ENCODE data around the gene GPR176. TPM values are rescaled to one million over a fixed set of nuclear protein-coding genes. Genes with fewer than 3 reads are reported as not detected.

The GPR176 gene
- polyA plus RNA-seq, 3 donors, result 0.08 to 0.18 TPM; not detected in 1

DNA sequence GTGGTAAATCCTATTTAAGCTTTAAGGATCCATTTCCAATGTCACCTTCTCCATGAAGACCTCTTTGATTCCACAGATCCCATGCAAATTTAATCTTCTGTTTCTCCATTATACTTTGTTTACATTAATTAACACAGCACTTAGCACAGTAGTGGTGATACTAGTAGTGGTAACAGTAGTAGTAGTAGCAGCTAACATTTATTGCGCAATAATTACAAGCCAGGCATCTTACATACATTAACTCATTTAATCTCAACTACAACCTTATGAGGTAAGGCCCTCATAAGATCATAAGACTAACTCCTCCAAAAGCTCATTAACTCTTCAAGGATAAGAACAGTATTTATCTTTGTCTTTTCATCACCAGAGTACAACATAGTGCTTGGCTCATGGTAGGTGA lies 82.6 kb downstream of the GPR176 start:
- H3K9ac ChIP-seq (ENCODE audit: insufficient read depth, low read length, poor library complexity, severe bottlenecking), result no peak overlapping the region
- no CpG with 5 or more reads among the region's 1 CpG for WGBS (ENCODE audit: insufficient coverage)

DNA sequence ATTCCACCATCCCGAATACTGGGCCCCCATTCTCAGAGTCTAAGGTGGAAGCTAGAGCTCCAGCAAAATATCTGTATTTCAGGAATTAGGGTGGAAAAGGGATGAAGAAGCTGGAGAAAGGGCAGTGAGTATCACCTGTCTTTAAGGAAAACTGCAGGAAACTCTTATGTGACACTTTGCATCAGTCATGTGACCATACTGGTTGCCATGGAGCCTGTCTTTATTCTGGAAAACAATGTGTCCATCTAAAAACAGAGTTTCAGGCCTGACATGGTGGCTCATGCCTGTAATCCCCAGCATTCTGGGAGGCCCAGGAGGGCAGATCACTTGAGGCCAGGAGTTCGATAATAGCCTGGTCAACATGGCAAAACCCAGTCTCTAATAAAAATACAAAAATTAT lies 84.5 kb downstream of the GPR176 start:
- Histone ChIP-seq H3K36me3 (replicated peaks in 1 of 2; ENCODE audit: control insufficient read depth in 1 of 2, insufficient read depth in 2 of 2, low read length in 2 of 2) (no peaks in the 10 kb centered on the region), H3K9me3 (replicated peaks in 1 of 2; ENCODE audit: control insufficient read depth in 1 of 2, insufficient read depth in 1 of 2, low read length in 2 of 2) (no peaks in the 10 kb centered on the region), H3K79me2 (ENCODE audit: insufficient read depth, low read length) (no peaks in the 10 kb centered on the region), H3K27ac (ENCODE audit: low read depth in 1 of 2, low read length in 2 of 2) (no peak overlapping the region), H3K4me1 (ENCODE audit: control insufficient read depth in 1 of 2, insufficient read depth in 2 of 2, low read length in 2 of 2) (no peaks in the 10 kb centered on the region), H3K9ac (ENCODE audit: insufficient read depth, low read length, poor library complexity, severe bottlenecking) (no peak overlapping the region), H3K27me3 (ENCODE audit: control insufficient read depth in 2 of 2, insufficient read depth in 2 of 2, low read length in 2 of 2) (no peaks in the 10 kb centered on the region), H3K4me2 (replicated peaks; ENCODE audit: extremely low read depth, low read length, poor library complexity, severe bottlenecking) (no peak overlapping the region), H4K20me1 (ENCODE audit: insufficient read depth, low read length) (no peaks in the 10 kb centered on the region), H2AFZ (ENCODE audit: insufficient read depth, low read depth, low read length, poor library complexity, severe bottlenecking) (no peak overlapping the region), H3K4me3 (replicated peaks in 1 of 3; ENCODE audit: low read depth in 2 of 3, low read length in 3 of 3) (no peak overlapping the region)
- Mint-ChIP-seq H3K4me3 (no peak overlapping the region), H3K9me3 (peaks cover 0 to 8% (median 0%) of the 10 kb centered on the region in 7 donors), H3K27me3 (ENCODE audit: low read depth in 3 of 3) (peaks cover 0 to 1% (median 0%) of the 10 kb centered on the region in 3 donors), H3K4me1 (peaks cover 2% of the 10 kb centered on the region), H3K36me3 (no peaks in the 10 kb centered on the region), H3K27ac (no peak overlapping the region)
- 100% methylated on average over 1 of the region's 2 CpGs for WGBS (ENCODE audit: insufficient coverage)
- no peak for DNase-seq
- intact Hi-C loops (cut with micrococcal nuclease), result no loop called here
- TF ChIP-seq, protein P1, sequence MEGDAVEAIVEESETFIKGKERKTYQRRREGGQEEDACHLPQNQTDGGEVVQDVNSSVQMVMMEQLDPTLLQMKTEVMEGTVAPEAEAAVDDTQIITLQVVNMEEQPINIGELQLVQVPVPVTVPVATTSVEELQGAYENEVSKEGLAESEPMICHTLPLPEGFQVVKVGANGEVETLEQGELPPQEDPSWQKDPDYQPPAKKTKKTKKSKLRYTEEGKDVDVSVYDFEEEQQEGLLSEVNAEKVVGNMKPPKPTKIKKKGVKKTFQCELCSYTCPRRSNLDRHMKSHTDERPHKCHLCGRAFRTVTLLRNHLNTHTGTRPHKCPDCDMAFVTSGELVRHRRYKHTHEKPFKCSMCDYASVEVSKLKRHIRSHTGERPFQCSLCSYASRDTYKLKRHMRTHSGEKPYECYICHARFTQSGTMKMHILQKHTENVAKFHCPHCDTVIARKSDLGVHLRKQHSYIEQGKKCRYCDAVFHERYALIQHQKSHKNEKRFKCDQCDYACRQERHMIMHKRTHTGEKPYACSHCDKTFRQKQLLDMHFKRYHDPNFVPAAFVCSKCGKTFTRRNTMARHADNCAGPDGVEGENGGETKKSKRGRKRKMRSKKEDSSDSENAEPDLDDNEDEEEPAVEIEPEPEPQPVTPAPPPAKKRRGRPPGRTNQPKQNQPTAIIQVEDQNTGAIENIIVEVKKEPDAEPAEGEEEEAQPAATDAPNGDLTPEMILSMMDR (IDR thresholded peaks at IDR 0.05), result no peak

More for the DNA sequence above, 82.6 kb downstream of the GPR176 start:
- H3K4me1 ChIP-seq (ENCODE audit: control insufficient read depth in 1 of 2, insufficient read depth in 2 of 2, low read length in 2 of 2), result no peaks in the 10 kb centered on the region
- H3K79me2 ChIP-seq (ENCODE audit: insufficient read depth, low read length), result no peaks in the 10 kb centered on the region
- DNase-seq, result no peak
- no peak overlapping the region for H3K27ac ChIP-seq (ENCODE audit: low read depth in 1 of 2, low read length in 2 of 2)
- no peaks in the 10 kb centered on the region for H3K36me3 Mint-ChIP-seq
- H3K4me3 ChIP-seq (replicated peaks in 1 of 3; ENCODE audit: low read depth in 2 of 3, low read length in 3 of 3), result no peak overlapping the region
- TF ChIP-seq, protein P1 (IDR thresholded peaks at IDR 0.05), result no peak
- H3K4me3 Mint-ChIP-seq, result no peak overlapping the region
- H3K27me3 Mint-ChIP-seq (ENCODE audit: low read depth in 3 of 3), result no peaks in the 10 kb centered on the region
- H3K27me3 ChIP-seq (ENCODE audit: control insufficient read depth in 2 of 2, insufficient read depth in 2 of 2, low read length in 2 of 2), result no peaks in the 10 kb centered on the region
- no peaks in the 10 kb centered on the region for H3K4me1 Mint-ChIP-seq
- no peak overlapping the region for H2AFZ ChIP-seq (ENCODE audit: insufficient read depth, low read depth, low read length, poor library complexity, severe bottlenecking)
- no peak overlapping the region for H3K27ac Mint-ChIP-seq
- intact Hi-C loops (cut with micrococcal nuclease), result no loop called here
- H3K9me3 ChIP-seq (replicated peaks in 1 of 2; ENCODE audit: control insufficient read depth in 1 of 2, insufficient read depth in 1 of 2, low read length in 2 of 2), result no peaks in the 10 kb centered on the region
- peaks cover 0 to 8% (median 0%) of the 10 kb centered on the region in 7 donors for H3K9me3 Mint-ChIP-seq
- H3K4me2 ChIP-seq (replicated peaks; ENCODE audit: extremely low read depth, low read length, poor library complexity, severe bottlenecking), result no peak overlapping the region
- H4K20me1 ChIP-seq (ENCODE audit: insufficient read depth, low read length), result no peaks in the 10 kb centered on the region
- H3K36me3 ChIP-seq (replicated peaks in 1 of 2; ENCODE audit: control insufficient read depth in 1 of 2, insufficient read depth in 2 of 2, low read length in 2 of 2), result no peaks in the 10 kb centered on the region
